NCI-H1436 treated with DMSO at 0.1 percent for 48 hours (cell line): ENCODE measurements around the gene AADAT.
"Not testable (repeated sequence)": the region's sequence is repeated elsewhere in the genome, so short reads cannot be mapped to it uniquely, and the experiment has no call there.

Experiments used
- DNase-seq: peaks from one replicate; lab custom pipeline; 2025; lab: John Stamatoyannopoulos, UW

Gene AADAT

DNA sequence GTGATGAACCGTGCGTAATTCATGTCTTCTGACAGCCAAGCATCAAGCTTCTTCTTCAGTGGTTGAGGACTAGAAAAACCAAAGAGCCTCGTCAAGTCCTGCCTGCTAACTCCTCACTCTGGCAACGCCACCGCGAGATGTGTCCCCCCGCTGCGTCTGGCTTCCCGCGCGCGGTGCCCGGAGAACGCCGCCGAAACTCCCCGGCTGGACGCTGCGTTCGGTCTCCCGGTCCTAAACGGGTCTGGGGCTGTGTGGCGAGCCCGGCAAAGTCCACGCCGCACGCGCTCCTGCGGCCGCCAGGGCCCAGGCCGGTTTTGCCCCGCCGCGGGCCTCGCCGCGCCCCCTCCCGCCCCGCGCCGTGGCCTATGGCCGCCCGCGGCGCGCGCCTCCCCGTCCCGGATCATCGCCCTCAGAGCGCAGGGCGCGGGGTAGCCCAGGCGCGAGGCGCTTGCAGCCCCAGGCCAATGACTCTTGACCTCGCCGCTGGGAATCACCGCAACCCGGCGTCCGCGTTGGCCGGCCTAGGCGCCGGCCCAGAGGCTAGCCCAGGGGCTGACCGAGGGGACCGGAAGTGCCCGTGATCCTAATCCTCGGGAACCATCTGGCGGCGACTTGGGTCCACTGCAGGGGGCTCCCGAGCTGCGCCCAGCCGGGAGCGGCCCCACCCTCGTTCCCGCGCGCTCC is at the start of gene AADAT:
TSS of gene AADAT (minus strand) at position 289 of the 684 bp plus-strand sequence. CDS start at position 23, 266 bp downstream.
- no peak for DNase-seq

DNA sequence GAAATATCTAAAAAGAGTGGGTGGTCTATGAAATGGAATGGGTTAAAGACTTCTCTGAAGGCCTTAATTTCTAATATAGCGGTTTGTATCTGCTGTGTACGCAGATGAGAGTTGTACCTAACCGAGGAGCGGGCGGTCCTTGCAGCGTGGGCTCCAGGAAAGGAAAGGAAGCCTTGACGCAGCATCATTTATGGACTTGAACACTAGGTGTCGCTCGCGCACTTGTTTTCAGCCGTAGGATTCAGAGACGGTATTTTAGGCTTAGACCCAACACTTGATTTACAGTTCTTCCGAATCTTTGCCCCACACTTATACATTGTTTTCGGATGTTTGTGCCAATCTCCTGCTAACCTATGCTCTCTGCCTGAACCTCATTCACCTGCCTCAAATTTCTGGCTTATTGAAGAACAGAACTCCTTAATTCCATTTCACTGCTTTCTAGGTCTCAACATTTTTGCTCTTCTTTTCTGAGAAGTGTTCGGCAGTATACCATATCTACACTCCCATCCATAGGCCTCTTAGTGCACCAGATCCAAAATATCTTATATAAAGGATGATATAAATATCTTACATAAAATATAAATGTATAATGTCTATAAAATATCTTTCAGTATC is 48.9 kb upstream of the AADAT start:
- DNase-seq = peak; percentile 27

DNA sequence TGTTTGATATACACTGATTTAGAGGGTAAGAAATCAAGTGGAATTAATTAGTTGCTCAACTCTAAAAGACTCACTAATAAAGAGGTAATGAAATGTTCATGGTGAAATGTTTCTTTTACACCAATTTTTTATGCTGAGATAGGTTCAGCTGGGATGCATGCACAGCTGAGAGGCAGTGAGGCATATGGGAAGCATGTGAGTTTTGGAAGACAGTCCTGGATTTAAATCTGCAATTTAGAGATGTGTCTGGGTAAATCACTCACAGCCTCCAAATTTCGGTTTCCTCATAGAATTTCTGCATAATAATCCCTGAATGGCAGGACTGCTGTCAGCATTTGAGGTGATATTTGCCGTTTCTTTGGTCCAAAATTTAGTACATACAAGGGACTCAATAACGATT is 48.2 kb upstream of the AADAT start:
- no peak for DNase-seq

DNA sequence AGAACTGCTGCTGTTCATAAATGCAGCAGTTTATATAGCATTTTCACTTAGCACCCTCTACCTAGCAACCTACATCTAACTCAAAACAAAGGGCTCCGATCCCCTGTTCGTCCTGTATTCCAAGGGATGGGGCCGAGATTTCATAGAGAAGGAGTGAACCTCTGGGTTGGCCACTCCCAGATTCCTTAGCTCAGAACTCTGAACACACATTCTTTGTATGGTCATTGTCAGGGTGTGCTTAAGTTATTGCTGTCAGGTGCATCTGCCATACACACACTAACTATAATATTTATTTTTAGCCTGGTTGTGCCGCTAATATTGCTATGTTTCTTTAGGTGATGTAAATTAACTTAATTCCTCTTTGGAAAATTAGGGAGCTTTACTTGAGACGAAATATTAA is 47.7 kb upstream of the AADAT start:
- DNase-seq = no peak

DNA sequence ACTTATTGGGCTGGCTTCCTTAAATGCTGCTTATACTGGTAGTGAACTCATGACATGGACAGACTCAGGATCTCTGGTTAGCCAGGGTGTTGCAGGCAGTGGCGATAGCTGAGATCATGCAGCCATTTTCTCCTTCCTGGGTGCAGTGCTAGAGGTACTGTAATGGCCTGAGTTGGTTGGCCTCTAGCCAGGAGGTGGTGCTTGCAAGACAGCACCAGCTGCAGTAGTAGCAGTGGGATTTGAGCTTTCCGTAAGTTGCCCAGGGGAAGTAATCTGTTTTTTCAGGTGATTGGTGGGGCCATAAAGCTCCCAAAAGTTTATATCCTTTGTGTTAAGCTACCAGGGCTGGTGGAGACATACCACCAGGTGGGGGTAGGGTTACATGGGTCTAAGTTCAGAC is 45.1 kb upstream of the AADAT start:
- no peak for DNase-seq

DNA sequence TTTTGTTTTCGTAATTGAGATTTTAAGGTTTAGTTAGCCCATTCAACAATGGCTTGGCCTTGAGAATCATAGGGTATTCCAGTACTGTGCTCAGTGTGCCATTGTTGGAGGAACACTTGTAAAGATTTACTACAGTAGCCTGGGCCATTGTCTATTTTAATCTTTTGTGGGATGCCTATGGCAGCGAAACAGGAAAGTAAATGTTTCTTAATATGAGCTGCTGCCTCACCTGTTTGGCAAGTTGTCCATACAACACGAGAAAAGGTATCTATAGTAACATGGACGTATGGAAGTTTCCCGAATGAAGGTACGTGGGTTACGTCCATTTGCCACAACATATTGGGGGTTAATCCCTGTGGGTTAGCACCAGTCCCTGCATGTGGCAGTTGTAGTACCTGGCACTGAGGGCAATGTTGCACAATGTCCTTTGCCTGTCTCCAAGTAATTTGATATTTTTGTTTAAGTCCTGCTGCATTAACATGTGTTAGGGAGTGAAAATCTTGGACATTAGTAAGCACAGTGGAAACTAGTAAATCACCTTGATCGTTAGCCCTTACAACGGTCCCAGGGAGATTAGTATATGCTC is 38.6 kb upstream of the AADAT start:
- no peak for DNase-seq

DNA sequence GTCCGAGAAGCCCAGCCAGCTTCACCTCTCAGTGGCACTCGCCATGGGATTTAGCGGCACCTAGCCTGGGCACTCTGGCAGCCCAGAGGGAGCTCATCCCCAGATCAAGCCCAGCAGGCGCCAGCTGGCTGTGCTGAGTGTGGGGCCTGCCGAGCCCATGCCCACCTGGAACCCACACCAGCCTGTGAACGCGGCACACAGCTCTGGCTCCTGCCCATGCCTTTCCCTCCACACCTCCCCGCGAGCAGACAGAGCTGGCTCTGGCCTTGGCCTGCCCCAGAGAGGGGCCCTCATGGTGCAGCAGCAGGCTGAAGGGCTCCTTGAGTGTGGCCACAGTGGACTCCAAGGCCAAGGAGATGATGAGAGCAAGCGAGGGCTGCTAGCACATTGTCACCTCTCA is 38.0 kb upstream of the AADAT start:
- no peak for DNase-seq

DNA sequence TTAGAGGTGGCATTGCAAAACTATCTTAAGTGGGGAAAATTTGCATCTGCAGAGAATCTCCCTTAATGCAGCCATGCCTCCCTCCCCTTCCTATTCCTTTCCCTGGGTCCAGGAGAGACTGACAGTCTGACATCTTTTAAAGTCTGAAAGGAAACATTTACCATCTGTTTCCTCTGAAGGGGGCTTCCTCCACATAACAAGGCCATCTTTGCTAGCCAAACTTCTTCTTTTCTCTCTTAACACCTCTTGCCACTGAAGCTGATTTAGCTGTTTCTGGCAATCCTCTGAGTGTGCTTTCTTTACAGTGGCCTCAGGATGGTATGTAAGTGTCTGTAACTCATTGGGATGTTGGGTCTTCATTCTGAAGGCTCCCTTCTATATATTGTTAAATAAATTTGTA is 34.6 kb upstream of the AADAT start:
- no peak for DNase-seq

DNA sequence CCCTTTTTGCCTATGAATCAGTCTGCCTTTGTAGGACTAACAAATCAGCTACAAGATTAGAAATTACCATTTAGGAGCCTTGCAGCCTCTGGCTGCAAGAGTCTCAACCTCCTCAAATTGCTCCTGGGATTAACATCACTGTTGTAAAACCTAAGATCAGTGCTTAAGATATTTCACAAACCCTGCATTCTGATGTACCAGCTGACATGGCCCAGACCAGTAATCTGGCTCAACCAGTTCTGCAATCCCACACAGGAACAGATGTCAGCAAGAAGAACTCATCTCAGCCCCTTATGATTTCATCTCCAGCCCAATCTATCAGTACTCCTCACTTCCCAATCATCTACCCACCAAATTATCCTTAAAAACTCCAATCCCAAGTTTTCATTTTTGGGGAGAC is 32.5 kb upstream of the AADAT start:
- no peak for DNase-seq

DNA sequence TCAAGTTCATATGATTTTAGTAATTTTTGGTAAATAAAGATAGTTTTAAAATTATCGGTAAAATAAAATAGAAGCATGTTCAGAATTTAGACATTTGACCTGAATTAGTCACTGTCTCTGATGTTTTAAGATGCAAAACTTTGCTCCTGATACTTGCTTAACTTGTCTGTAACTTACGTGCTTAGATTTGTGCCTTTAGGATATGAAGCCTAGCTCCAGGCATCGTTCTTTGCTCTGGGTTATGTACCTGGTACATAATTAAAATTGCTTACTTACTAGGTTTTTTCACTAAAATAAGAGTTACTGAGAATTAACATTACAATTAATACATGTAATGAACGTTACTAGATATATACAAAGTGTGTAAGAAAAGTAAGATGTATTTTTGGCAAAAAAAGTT is 24.9 kb upstream of the AADAT start:
- no peak for DNase-seq

DNA sequence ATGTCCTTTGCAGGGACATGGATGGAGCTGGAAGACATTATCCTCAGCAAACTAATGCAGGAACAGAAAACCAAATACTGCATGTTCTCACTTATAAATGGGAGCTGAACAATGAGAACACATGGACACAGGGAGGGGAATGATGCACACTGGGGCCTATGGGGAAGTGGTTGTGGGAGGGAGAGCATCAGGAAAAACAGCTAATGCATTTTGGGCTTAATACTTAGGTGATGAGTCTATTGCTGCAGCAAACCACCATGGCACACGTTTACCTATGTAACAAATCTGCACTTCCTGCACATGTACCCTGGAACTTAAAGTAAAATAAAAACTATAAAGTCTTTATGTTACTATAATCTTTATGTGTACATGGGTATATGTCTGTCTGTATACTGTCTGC is 24.4 kb upstream of the AADAT start:
- DNase-seq = not testable (repeated sequence)

DNA sequence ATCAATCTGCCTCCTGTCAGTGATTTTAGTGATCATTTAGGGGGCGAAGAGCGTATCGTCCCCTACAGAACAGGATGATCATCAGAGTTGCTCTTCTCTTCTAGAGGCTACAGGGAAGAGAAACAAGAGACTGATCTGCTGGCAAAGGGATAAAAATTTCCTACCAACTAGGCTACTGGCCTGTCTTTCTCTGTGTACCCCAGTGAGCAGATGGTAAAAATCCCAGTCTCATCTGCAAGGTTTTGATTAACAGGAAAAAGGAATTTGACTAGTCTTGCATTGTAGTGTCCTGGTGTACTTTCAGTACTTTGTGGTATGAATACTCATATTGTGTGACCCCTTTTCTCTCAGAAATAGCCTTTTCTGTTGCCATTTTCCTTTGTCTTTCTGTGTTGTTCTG is 21.8 kb upstream of the AADAT start:
- DNase-seq = no peak

DNA sequence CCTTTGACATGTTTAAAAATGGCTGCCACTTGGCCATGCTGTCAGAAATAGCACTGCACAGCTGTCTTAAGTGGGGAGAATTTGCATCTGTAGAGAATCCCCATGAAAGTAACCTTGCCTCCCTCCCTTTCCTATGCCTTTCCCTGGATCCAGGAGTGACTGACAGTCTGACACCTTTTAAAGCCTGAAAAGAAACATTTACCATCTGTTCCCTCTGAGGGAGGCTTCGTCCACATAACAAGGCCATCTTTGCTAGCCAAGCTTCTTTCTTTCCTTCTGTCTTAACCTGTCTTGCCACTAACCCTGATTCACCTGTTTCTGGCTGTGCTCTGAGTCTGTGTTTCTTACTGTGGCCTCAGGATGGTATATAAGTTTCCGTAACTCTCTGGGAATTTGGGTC is 21.3 kb upstream of the AADAT start:
- DNase-seq = no peak

DNA sequence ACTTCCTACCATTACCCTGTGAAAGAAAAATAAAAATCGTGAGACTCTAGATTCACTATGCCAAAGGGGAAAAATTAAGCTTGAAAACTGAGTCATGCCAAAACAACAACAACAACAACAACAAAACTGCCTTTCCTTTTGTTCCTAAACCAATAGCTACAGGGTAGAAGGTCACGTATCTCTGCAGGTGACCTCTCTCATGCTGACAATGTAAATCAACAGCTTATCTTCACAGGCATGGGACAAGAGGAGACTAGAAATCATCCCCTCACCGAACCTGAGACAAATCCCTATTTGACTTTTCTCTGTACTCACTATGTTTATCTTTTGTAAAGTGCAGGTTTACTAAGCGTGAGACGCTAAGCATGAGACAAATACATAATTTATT is 20.5 kb upstream of the AADAT start:
- no peak for DNase-seq

DNA sequence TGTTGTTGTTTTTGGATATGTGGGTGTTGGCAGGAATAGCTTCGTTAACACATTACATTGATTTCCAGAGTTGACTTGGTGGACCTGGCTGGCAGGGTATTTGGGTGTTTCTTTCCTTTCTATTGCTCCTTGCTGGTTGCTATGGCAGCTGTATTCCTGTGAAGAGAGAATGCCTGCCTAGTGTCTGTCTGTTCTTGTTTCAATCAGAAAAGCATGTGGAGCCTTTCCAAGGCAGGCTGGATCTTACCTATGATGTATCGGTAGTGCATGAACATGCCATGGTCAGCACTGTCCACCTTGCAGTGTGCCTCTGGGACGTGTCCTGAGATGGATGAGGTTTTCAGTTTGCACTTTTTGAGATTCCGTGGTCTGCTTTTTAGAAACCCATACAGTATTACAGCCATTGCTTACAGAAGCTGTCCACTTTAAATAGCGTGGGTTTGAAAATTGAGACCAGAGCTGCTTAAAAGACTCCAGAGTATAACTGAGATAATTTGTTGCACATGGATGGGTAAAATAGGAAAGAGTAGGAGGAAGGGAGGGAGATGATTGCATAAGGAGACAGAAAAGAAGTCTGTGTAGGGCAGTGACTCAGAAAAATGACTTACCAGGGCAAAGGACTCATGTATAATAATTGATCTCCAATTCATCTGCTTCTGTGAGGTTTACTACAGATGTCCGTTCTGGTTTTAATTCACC is 20.0 kb upstream of the AADAT start:
- DNase-seq = no peak

DNA sequence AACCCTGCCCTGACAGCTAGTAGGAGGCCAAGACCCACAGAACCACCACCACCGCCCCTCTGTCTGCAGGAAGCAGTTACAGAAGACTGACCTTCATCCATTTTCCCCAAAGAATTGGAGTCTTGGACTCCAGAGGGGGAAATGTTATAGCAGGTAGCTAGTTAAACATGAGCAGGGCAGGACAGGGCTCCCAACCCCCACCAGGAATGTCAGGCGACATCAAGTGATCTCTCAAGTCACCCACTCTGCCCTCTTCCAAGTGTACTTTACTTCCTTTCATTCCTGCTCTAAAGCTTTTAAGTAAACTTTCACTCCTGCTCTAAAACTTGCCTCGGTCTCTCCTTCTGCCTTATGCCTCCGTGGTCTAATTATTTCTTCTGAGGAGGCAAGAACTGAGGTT is 17.1 kb upstream of the AADAT start:
- DNase-seq = no peak

DNA sequence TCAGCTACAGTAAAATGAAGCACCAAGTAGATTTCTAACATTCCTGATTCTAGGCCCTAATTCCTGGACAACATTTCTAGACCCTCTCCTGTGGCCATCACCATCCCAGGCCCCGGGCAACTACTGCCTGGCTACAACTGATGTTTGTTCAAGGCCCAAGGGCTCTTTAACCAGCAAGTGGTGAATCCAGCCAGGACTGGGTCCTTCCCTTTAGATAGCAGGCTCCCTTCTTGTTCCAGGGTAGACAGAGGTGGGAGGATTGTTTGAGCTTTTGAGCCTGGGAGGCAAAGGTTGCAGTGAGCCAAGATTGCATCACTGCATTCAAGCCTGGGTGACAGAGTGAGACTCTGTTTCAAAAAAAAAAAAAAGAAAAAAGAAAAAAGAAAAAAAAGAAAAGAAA is 12.7 kb upstream of the AADAT start:
- no peak for DNase-seq

DNA sequence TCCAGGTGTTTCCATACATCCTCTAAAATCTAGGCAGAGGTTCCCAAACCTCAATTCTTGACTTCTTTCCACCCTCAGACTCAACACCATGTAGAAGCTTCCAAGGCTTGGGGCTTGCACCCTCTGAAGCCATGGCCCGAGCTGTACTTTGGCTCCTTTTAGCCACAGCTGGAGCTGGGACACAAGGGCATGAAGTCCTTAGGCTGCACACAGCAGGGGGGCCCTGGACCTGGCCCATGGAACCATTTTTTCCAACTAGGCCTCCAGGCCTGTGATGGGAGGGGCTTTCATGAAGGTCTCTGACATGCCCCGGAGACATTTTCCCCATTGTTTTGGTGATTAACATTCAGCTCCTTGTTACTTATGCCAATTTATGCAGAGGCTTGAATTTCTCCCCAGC is 8.4 kb upstream of the AADAT start:
- DNase-seq = not testable (repeated sequence)

DNA sequence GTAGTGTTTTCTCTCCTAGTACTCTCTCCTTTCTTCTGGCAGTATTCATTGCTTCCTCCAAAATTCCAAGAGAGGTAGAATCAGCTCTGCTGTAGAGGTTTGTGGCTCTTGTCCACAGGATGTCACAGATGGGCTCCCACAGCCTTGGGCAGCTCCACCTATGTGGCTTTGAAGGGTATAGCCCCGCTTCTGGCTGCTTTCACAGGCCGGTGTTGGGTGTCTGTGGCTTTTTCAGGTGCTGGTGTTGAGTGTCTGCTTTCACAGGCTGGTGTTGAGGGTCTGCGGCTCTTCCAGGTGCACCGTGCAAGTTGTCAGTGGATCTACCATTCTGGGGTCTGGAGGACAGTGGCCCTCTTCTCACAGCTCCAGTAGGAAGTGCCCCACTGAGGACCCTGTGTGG is 7.9 kb upstream of the AADAT start:
- DNase-seq = no peak

DNA sequence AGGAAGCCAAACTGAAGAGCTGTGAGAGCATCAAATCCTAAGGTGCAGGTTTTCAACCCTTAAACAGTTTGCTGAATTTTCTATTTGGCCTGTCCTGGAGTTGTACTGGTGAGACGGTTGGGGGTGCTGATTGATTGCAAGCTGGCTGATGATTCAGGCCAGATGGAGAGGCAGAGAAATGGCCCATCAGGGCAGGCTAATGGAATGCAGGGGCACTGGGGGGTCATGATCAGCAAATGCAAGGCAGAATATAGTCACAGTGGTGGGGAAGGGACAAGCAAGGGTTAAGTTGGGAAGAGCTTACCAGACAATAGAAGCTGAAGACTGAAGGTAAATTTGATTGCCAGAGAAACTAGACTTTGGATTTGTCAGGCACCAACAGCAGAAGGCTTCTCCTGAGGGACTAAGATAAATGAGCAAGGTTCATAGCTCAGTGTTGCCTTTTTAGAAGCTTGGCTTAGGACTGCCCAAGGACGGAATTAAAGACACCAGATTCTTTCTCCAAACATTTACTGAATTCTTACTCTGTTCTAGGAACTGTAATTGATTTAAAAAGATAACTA is 4.3 kb upstream of the AADAT start:
- no peak for DNase-seq

DNA sequence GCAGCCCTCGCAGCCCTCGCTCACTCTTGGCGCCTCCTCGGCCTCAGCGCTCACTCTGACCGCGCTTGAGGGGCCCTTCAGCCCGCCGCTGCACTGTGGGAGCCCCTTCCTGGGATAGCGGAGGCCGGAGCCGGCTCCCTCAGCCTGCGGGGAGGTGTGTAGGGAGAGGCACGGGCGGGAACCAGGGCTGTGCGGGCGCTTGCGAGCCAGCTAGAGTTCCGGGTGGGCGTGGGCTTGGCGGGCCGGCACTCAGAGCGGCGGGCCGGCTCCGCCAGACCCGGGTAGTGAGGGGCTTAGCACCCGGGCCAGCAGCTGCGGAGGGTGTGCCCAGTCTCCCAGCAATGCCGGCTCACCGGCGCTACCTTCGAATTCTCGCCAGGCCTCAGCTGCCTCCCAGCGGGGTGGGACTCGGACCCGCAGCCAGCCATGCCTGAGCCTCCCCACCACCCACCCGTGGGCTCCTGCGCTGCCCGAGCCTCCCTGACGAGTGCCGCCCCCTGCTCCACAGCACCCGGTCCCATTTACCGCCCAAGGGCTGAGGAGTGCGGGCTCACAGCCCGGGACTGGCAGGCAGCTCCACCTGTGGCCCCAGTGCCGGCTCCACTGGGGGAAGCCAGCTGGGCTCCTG is 1.4 kb upstream of the AADAT start:
- no peak for DNase-seq

DNA sequence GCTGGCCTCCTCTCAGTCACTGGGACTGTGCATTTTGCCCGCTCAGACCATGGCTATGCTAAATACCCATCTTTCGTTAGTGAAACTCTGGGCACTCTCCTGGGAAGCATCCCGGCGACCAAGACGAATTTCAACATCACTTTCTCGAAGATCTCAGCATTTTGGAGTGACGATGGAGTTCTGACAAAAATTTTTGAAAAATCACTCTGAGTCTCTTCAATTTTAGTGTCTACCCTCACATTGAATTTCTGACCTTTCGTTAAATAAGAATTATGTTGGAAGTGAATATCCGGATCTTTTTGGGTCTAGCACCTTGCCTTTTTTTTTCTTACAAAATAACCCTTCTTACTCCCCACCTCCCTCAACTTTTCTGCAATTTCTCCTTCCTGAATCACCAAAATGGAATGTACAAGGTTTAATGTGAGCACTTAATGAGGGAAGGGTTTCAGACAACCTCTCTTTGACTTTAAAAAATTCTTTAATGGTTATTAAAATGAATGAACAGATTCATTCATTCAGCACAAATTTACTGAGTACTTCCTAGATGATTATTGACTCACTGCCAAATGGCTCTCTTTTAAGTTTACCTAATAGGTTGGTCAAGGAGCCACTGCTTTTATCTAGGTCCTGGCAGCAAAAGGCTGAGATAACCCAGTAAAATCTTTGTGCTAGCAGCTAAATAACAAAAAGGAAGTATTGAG is 746 bp upstream of the AADAT start:
- no peak for DNase-seq
